ENCODE measurements around the gene ST6GALNAC3.

Gene ST6GALNAC3

DNA sequence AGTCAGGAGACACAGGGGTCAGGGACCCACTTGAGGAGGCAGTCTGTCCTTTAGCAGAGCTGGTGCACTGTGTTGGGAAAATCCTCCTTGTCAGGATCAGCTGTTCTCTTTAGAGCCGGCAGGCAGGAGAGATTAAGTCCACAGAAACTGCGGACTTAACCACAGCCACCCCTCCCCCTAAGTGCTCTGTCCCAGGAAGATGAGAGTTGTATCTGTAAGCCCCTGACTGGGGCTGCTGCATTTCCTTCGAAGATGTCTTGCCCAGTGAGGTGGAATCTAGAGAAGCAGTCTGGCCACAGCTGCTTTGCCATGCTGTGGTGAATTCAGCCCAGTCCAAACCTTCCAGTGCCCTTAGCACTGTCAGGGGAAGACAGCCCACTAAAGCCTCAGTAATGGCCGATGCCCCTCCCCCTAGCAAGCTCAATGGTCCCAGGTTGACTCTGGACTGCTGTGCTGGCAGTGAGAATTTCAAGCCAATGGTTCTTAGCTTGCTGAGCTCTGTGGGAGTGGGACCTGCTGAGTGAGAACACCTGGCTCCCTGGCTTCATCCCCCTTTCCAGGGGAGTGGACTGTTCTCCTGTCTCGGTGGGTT, 172.8 kb downstream of the ST6GALNAC3 start:
- DNase-seq (ENCODE audit: low read depth in 2 of 2) = no peak

GRCh38 chr1:76250271-76250670, 175.7 kb downstream of the ST6GALNAC3 start:
- no peak for DNase-seq (ENCODE audit: low read depth in 2 of 2)

- DNase-seq (ENCODE audit: low read depth in 2 of 2) = no peak
Measured at GRCh38 chr1:76252431-76252830, 177.9 kb downstream of the ST6GALNAC3 start.

DNA sequence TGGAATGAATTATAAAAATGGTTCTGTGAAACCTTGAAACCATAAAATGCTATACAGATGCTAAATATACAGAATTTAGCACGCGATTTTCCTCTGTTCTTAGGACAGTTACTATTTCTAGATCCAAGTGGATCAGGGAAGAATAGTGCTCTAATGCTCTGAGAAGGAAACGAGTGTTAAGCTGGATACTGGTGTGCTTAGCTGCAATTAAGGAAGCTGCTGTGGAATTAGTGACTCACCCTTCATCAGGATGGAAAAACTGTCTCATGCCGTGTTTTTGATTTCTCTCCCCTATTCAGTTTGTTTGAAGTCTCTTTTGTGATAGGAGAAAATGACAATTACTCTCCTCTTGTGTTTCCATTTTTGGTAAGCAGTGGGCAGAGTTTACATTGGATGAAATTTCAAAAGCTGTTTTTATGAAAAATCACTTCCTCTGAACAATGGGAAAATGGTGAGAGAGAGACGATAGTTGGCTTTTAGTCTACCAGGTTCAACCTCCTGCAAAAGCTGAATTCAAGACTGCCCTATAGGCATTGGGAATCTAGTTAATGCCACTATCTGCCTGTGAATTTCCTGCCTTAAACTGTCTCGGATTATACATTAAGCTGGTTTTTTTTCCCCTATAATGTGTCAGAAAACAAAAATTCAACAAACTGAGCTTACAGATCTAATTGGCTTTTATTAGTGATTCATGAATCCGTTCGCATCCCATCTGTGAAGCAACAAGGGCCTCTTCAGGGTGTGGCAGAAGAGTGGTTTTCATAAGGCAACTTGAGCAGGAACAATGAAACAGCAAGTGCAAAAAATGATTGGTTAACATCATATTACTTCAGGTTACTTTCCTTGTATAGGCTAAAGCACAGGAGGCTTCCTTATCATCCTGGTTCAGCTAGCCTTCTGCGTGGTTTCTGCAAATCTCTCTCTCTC, 179.8 kb downstream of the ST6GALNAC3 start:
- DNase-seq (ENCODE audit: low read depth in 2 of 2) = no peak

DNA sequence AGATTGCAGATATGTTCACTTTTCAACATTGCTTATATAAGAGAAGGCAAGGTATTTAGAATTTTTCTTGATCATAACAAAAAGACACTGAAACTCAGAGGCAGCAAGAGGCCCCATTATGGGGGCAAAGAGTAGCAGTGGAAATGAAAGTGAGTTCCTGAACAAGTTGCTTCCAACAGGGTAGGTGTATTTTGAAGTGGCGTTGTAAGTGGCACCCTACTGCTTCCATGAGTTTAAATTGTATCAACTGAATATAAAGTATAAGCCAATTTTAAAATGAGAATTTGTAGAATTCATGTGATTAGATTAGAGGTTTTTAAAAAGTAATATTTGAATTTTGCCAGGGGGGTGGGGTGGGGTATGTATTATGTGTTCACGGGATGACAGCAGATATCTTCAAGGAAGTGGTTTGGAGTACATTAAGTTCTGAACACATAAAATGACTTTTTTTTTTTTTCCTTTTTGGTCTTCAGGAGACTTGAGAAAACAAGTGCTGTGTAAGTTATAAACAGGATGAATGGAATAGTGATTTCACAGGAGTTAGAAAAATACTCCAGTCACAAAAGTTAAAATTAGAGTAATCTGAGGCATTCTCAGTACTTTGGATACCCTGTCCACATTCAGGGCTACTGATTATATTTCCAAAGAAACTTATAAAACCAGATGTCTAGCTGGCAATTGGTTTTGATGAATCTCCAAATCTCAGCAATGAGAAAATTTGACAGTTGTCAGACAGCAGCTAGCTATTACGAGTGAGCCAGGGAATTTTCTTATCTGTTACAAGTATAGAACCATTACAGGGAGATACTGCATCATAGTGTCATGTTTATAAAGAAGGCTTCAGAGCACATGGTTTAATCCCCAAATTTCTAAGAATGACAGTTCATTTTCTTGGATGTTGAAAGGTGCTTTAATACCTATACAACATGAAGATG, 182.0 kb downstream of the ST6GALNAC3 start:
- DNase-seq (ENCODE audit: low read depth in 2 of 2) = no peak

DNA sequence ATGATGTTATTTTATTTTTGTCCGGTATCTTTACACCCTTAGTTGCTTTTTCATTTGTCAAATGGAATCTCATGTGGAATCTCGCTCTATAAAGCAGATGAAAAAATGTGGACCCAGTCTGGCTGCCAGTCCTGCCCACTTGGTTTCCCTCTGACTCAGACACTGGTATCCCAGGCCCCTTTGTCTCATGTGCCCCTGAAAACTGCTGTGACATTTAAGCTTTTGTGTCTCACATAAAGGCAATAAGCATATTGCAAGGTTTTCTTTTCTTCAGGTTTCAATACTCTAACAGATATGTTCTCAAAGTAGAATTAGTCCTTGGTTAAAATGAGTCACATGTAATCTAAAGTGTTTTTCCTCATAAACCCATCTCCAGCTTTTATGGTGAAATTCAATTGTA, 183.3 kb downstream of the ST6GALNAC3 start:
- DNase-seq (ENCODE audit: low read depth in 2 of 2) = no peak

- DNase-seq (ENCODE audit: low read depth in 2 of 2) = no peak
Measured at GRCh38 chr1:76259270-76259669, 184.7 kb downstream of the ST6GALNAC3 start.

GRCh38 chr1:76260279-76260678, 185.7 kb downstream of the ST6GALNAC3 start:
- DNase-seq (ENCODE audit: low read depth in 2 of 2) = no peak

GRCh38 chr1:76262601-76263000, 188.1 kb downstream of the ST6GALNAC3 start:
- no peak for DNase-seq (ENCODE audit: low read depth in 2 of 2)

- no peak for DNase-seq (ENCODE audit: low read depth in 2 of 2)
Measured at GRCh38 chr1:76264642-76265041, 190.1 kb downstream of the ST6GALNAC3 start.

GRCh38 chr1:76266762-76267161, 192.2 kb downstream of the ST6GALNAC3 start:
- no peak for DNase-seq (ENCODE audit: low read depth in 2 of 2)

DNA sequence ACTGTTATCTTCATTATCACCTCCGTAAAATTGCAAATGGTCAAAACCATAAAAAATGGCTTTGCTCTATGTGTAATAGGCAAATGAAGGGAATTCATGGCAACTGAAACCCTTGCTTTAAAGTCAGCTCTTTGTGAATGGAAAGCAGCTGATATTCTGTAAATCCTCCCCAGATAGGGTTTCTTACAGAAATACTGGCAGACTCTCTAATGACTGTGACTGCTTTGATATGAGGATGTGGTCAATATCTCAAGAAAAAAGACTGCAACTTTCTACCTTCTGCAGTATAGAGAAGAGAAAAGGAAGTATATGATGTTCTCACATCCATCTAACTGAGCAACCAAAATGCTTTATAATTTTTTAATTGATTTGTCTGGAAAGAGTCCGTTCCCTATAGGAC, 193.1 kb downstream of the ST6GALNAC3 start:
- no peak for DNase-seq (ENCODE audit: low read depth in 2 of 2)

DNA sequence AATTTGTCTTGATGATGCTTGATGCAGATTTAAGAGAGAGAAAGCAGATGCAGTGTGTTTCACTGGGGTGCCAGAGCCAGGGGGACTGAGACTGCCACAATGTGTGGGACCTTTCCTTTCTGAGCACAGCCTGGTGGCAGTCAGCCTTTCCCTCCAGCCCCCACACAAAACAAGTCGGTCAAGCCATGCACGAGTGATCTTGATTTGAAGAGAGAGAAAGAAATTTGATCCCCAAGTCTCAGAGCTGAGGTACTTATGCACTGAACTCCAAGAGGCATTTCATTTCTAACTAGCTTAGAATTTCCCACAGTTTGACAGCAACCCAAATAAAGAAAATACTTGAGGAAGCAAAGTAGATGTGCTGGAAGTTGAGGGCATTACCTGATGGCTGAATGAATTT, 193.8 kb downstream of the ST6GALNAC3 start:
- DNase-seq (ENCODE audit: low read depth in 2 of 2) = no peak

GRCh38 chr1:76269155-76269554, 194.6 kb downstream of the ST6GALNAC3 start:
- no peak for DNase-seq (ENCODE audit: low read depth in 2 of 2)

GRCh38 chr1:76274302-76274701, 199.8 kb downstream of the ST6GALNAC3 start:
- no peak for DNase-seq (ENCODE audit: low read depth in 2 of 2)

DNA sequence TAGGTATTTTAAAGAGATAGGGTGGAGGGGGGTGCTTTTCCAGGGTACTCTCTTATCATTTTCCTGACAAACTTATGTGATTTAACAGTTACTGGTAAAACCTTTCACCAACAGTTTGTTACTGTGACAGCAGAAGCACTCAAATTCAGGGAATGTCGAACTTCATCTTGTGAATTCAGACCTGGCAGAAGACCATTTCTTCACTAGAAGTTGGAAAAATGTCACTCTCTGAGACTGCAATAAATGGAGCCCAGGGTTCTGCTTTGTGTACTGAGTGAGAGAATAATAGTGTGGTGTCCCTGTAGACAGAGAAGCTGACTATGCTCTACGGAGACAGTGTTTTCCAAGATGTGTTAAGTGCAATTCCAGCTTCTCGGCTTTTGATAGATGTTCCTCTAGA, 200.2 kb downstream of the ST6GALNAC3 start:
- no peak for DNase-seq (ENCODE audit: low read depth in 2 of 2)

- no peak for DNase-seq (ENCODE audit: low read depth in 2 of 2)
Measured at GRCh38 chr1:76278711-76279100, 204.2 kb downstream of the ST6GALNAC3 start.

GRCh38 chr1:76279101-76279748, 204.7 kb downstream of the ST6GALNAC3 start:
- no peak for DNase-seq (ENCODE audit: low read depth in 2 of 2)

- DNase-seq (ENCODE audit: low read depth in 2 of 2) = no peak
Measured at GRCh38 chr1:76281306-76281705, 206.8 kb downstream of the ST6GALNAC3 start.

- DNase-seq (ENCODE audit: low read depth in 2 of 2) = no peak
Measured at GRCh38 chr1:76284842-76285241, 210.3 kb downstream of the ST6GALNAC3 start.

DNA sequence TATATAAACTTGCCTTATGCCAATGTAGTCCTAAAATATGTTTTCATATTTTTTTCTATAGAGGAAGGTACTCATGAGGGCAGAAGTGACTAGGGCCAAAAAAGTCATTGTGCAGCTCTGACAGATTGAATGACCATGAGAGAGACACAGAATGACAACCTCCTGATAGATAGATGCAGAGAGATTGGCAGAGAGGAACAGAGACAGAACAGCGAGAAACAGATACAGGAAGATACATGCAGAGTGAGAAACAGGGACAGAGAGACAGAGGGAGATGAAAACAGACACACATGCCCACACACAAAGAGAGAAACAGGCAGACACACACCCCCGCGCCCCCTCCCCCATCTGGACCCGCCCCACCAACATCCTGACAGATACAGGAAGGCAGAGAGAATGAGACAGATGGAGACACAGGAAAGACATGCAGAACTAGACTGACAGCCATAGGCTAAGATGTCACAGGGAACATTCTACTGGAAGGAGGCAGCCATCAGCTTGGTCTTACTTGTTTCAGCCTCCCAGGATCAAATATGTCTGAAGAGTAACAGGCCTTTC, 211.1 kb downstream of the ST6GALNAC3 start:
- no peak for DNase-seq (ENCODE audit: low read depth in 2 of 2)
